Tibial artery (tissue), 4 donors: ENCODE results near the gene TAPBP.

Source experiments
- DNase-seq, 2 donors: peaks; one replicate each; pipeline ENCODE4 v3.0.0-alpha.2; 2019
- H3K27ac ChIP-seq, 2 donors: fragments of 200-600 bp; sonication (generic) in 1 of 2; 1 replicate in 1 of 2; 2 replicates in 1 of 2; pipeline ENCODE4 v1.5.1; 2018 to 2019; ENCODE audit warnings: mild to moderate bottlenecking in 1 of 2
- H3K27me3 ChIP-seq, 2 donors: fragments of 200-600 bp; sonication (generic) in 1 of 2; one replicate each; pipeline versions ENCODE4 v1.5.1 to v1.6.0; 2016 to 2019
- H3K36me3 ChIP-seq, 3 donors: fragments of 200-600 bp; sonication (generic) in 2 of 3; one replicate each; pipeline ENCODE4 v1.5.1; 2016 to 2019; ENCODE audit warnings: mild to moderate bottlenecking in 2 of 3
- H3K4me1 ChIP-seq, 4 donors: fragments of 200-600 bp; sonication (generic) in 2 of 4; 1 replicate in 3 of 4; 2 replicates in 1 of 4; pipeline ENCODE4 v1.5.1; 2016 to 2019
- H3K4me3 ChIP-seq, 2 donors: fragments of 200-600 bp; sonication (generic) in 1 of 2; 1 replicate in 1 of 2; 2 replicates in 1 of 2; pipeline ENCODE4 v1.5.1; 2018 to 2019; ENCODE audit warnings: mild to moderate bottlenecking in 2 of 2
- H3K9me3 ChIP-seq, 3 donors: fragments of 200-600 bp; sonication (generic) in 1 of 3; one replicate each; pipeline ENCODE4 v1.5.1; 2016 to 2019
- CTCF ChIP-seq, 2 experiments: fragments of 200-600 bp in 1 of 2; fragments of 450-650 bp in 1 of 2; IDR thresholded peaks; one replicate each; pipeline ENCODE4 v1.5.1; 2017 to 2019; ENCODE audit warnings: antibody characterized with exemption in 2 of 2, mild to moderate bottlenecking in 1 of 2, moderate library complexity in 1 of 2
- intact Hi-C: fragments of 100-400 bp; cut with DNase I; formaldehyde crosslinking; loops from one replicate; pipeline ENCODE4 v1.15.0; 2023; ENCODE audit warnings: low total_unique reads

TAPBP gene

GRCh38 chr6:33321227-33321626 lies 7.3 kb upstream of the TAPBP start:
- no peak for TF ChIP-seq CTCF (IDR thresholded peaks at IDR 0.05)
- Histone ChIP-seq H3K27ac (peak overlapping the region; percentile 83 to 94), H3K9me3 (no peaks in the 10 kb centered on the region), H3K27me3 (no peaks in the 10 kb centered on the region), H3K4me3 (peak overlapping the region in 1 of 2 donors; percentile 64), H3K4me1 (peaks cover 0 to 58% (median 53%) of the 10 kb centered on the region in 4 donors), H3K36me3 (peaks cover 14 to 33% (median 27%) of the 10 kb centered on the region in 3 donors)
- no peak for DNase-seq
- intact Hi-C loops, result no loop called here

DNA sequence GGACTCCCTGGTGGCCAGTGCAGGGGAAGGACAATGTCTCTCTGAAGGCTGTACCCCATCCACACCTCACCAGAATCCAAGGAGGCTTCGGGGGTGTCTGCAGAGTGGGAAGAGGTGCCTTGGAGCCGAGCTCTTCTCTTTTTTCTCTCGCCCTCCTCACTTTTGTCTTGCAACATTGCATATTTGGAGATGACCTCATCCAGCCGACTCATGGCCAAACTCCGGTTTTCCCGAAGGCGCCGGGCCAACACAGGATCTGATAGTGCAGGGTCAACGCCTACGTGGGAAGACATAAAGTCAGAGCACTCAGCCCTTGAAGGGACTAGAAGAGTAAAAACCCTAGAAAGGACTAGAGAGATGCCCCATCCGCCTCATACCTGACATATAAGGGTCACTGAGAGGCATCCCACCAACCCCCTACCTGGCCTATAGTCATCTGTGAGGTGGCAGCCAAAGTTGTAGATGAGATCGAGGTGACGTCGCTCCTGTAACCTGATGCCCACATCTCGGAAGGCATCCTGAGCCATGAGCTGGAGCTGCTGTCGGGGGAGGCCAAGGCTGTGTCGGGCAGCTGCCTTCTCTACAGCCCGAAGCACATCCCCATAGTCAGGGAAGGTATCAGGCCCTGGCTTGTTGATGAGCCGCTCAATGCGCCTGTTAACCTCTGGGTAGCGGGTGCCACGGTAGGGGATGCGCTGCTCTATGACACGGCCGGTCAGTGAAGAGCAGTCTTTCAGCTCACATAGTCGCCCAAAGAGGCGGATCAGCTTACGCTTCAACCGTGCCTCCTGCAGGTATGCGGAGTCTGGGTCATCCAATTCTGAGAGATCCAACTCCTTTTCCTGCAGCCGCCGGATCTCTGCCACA lies 6.7 kb upstream of the TAPBP start:
- H3K36me3 ChIP-seq, result peaks cover 14 to 40% (median 27%) of the 10 kb centered on the region in 3 donors
- intact Hi-C loops, result no loop called here
- peak overlapping the region in 1 of 2 donors; percentile 64 for H3K4me3 ChIP-seq
- H3K9me3 ChIP-seq, result no peaks in the 10 kb centered on the region
- no peak for TF ChIP-seq CTCF (IDR thresholded peaks at IDR 0.05)
- DNase-seq, result peak; percentile 69 to 80
- H3K27me3 ChIP-seq, result no peaks in the 10 kb centered on the region
- H3K27ac ChIP-seq, result peak overlapping the region; percentile 15 to 94
- peaks cover 0 to 59% (median 56%) of the 10 kb centered on the region in 4 donors for H3K4me1 ChIP-seq

- Histone ChIP-seq H3K27me3 (no peaks in the 10 kb centered on the region), H3K27ac (peak overlapping the region; percentile 15 to 94), H3K4me1 (peaks cover 0 to 64% (median 61%) of the 10 kb centered on the region in 4 donors), H3K9me3 (no peaks in the 10 kb centered on the region), H3K36me3 (peaks cover 14 to 40% (median 27%) of the 10 kb centered on the region in 3 donors), H3K4me3 (no peak overlapping the region)
- intact Hi-C loops, result loop anchor here (10.0 kb wide), 1 partner anchor 105 kb away; the partner anchor contains the start of gene SYNGAP1
- DNase-seq, result no peak
- TF ChIP-seq CTCF (IDR thresholded peaks at IDR 0.05), result no peak
Measured at GRCh38 chr6:33319939-33320314, 6.0 kb upstream of the TAPBP start.

GRCh38 chr6:33318426-33319073 lies 4.7 kb upstream of the TAPBP start:
- DNase-seq, result no peak
- Histone ChIP-seq H3K4me1 (peaks cover 0 to 63% (median 61%) of the 10 kb centered on the region in 4 donors), H3K27ac (peak overlapping the region; percentile 77 to 83), H3K9me3 (no peaks in the 10 kb centered on the region), H3K27me3 (no peaks in the 10 kb centered on the region), H3K36me3 (peaks cover 14 to 40% (median 27%) of the 10 kb centered on the region in 3 donors), H3K4me3 (peak overlapping the region; percentile 54 to 55)
- intact Hi-C loops, result loop anchor here (10.0 kb wide), 1 partner anchor 106 kb away; the partner anchor contains the start of gene SYNGAP1
- TF ChIP-seq CTCF (IDR thresholded peaks at IDR 0.05), result no peak

DNA sequence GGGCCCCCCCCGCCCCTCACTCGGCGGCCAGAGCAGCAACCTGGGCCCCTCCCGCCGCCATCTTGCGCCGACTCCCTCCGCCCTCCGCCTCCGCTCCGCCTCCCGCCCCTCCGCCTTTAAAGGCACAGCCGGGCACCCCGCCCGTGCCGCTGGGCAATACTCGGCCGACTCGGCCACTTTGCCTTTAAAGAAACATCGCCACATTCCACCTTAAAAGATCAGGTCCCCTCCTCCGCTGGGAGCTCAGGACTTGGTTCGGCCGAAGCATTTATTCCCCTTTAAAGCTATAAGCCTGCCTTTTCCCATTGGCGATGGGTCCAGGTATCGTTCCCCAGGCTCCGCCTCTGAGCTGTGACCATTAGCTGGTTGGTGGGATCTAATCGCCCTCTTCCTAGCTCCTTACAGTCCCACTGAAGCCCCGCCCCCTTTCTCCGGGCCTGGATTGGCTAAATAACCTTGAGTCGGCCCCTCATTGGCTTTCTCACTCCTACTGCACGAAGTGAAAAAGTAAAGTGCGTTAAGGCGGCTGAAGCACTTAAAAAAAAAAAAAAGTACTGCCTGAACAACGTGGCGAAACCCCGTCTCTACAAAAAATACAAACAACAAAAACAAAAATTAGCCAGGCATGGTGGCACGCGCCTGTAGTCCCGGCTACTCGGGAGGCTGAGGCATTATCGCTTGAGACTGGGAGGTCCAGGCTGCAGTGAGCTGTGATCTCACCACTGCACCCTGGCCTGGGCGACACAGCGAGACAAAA lies 4.0 kb upstream of the TAPBP start, which contains the start of gene ZBTB22:
TSS of gene ZBTB22 (minus strand) at position 76 of the 757 bp plus-strand sequence. CDS start 828 bp downstream, outside the sequence.
- Histone ChIP-seq H3K4me3 (peak within 1 kb of the TSS; percentile 54 to 55), H3K4me1 (peaks cover 0 to 62% (median 60%) of the 10 kb centered on the region in 4 donors), H3K9me3 (no peaks in the 10 kb centered on the region)

More for the DNA sequence above, 4.0 kb upstream of the TAPBP start, which contains the start of gene ZBTB22:
- TF ChIP-seq CTCF (IDR thresholded peaks at IDR 0.05), result peak in 1 of 2 experiments; percentile 23
- no peaks in the 10 kb centered on the region for H3K27me3 ChIP-seq
- peak; percentile 100 for DNase-seq
- H3K36me3 ChIP-seq, result peaks cover 14 to 40% (median 27%) of the 10 kb centered on the region in 3 donors
- peak within 1 kb of the TSS; percentile 77 to 83 for H3K27ac ChIP-seq
- intact Hi-C loops, result loop anchor here (10.0 kb wide), 1 partner anchor 107 kb away; the partner anchor contains the start of gene SYNGAP1
